NCI-H187 treated with DMSO at 0.1 percent for 48 hours (cell line): ENCODE data around the gene ADIPOQ.
"Not testable (repeated sequence)": the region's sequence is repeated elsewhere in the genome, so short reads cannot be mapped to it uniquely, and the experiment has no call there.

Source experiments
- DNase-seq: peaks from one replicate; lab custom pipeline; 2025; lab: John Stamatoyannopoulos, UW

ADIPOQ gene

DNA sequence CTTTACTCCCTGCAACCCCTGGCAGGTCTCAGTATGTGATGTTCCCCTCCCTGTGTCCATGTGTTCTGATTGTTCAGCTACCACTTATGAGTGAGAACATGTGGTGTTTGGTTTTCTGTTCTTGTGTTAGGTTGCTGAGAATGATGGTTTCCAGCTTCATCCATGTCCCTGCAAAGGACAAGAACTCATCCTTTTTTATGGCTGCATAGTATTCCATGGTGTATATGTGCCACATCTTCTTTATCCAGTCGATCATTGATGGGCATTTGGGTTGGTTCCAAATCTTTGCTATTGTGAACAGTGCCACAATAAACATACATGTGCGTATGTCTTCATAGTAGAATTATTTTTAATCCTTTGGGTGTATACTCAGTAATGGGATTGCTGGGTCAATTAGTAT, 61.2 kb downstream of the ADIPOQ start:
- not testable (repeated sequence) for DNase-seq

GRCh38 chr3:186907075-186907474, 64.6 kb downstream of the ADIPOQ start:
- not testable (repeated sequence) for DNase-seq
